Measurements from ENCODE around the gene CLOCK.

The CLOCK gene

DNA sequence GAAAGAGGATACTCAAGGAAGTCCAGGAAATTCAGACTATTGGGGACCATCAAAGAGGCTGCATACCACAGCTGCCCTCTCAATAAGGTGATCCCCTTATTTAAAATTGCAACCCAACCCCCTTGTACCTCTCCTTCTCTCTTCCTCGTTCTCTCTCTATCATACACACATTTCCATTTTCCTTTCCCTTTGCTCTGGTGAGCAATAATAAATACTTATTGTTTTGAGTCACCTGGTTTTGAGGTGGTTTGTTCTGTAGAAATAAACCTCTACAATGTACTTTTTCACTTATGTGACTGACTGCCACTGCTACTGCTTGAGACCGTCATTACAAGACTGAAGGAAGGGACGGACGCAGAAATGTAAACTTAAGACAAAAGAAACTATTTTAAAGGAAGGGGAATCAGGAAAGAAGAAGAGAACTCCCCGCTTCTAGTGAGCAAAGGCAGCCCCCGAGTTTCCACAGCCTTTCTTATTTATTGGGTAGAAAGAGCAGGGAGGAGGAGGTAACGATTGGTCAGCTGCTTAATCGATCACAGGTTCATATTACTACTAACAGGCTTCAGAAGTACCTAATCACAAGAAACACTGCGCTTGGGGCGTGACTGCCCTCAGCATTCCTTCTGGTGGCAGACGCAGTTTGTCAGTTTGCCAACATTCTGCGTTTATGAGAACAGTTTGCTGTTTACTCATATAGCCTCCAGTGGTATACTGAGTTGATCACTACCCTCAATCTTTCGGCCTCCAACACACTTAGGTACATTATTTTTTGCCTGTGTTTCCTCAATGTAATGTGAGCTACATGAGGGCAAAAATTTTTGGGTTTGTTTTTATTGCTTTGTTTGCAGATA is 167.9 kb downstream of the CLOCK start:
- no peak for DNase-seq (ENCODE audit: low spot score)
